Colonic mucosa (tissue), 4 donors: ENCODE results near the gene ZNF554. TPM values are rescaled to one million over a fixed set of nuclear protein-coding genes. Genes with fewer than 3 reads are reported as not detected.
A peak's percentile ranks its signal among the peaks of the same experiment; 100 is the strongest.

ENCODE experiments used
- DNase-seq: peaks from one replicate; pipeline ENCODE4 v3.0.0-alpha.2; 2020
- H3K27ac ChIP-seq: fragments of 200-600 bp; one replicate; pipeline ENCODE4 v1.8.0; 2021
- H3K27me3 ChIP-seq: fragments of 200-600 bp; one replicate; pipeline ENCODE4 v1.8.0; 2021
- H3K36me3 ChIP-seq: fragments of 200-600 bp; one replicate; pipeline ENCODE4 v1.8.0; 2021
- H3K4me1 ChIP-seq: fragments of 200-600 bp; one replicate; pipeline ENCODE4 v1.8.0; 2021; ENCODE audit warnings: mild to moderate bottlenecking
- H3K4me3 ChIP-seq: fragments of 200-600 bp; one replicate; pipeline ENCODE4 v1.8.0; 2021
- H3K9ac ChIP-seq, 2 donors: one replicate each; pipeline ENCODE4 v1.7.0; 2013; ENCODE audit warnings: control low read depth in 2 of 2, low read depth in 2 of 2, low read length in 2 of 2
- H3K9me3 ChIP-seq: fragments of 200-600 bp; one replicate; pipeline ENCODE4 v1.8.0; 2021
- intact Hi-C: fragments of 100-400 bp; cut with DNase I; formaldehyde crosslinking; loops from one replicate; pipeline ENCODE4 v1.14.1; 2022
- total RNA-seq, 2 donors: library from RNA; stranded (reverse); fragmentation: NEBNext Ultra II Directional in 1 of 2; extraction: Animal tissue kit (Norgen Biotek cat#: 25700) in 1 of 2; gene quantifications; one replicate each; pipeline ENCODE4 v1.2.1, GENCODE V29; 2021
- TF ChIP-seq, protein P1 (sequence below): fragments of 200-600 bp; IDR thresholded peaks from one replicate; pipeline ENCODE4 v1.8.0; 2022; ENCODE audit warnings: antibody characterized with exemption, mild to moderate bottlenecking
- donor health status: healthy.
- donor health status: DM: no; HTN: no; CAD: no.
- donor health status: DM: no; HTN: no; CAD: no.

ZNF554 gene
- total RNA-seq, 2 donors from 2014 or later = 3.0 to 5.1 TPM

DNA sequence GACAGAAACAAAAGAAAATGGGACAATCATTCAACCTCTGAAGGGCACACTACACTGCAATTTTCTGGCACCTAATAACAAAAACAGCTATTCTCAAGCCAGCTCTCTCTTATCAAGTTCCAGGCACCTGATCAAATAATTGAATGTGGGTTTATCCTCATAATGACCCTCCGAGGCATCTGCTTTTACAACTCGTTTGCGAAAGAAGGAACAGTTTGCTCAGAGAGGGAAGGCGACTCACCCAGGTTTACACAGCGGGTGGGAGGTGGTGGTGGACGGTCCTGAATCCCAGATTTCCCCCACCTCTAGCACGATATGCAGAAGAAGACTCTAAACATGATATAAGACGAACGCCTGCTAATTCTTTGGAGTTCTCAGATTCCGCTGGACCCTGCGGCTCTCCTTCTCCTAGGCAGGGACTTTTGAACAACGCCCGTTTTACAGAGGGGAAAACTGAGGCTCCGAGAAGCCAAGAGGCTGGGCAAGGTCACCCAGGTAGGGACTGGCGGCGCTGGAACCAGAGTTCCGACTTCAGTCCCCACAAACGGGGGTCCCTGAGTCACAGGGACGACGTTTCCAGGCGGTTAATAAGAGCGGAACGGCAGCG lies 37.2 kb upstream of the ZNF554 start:
- Histone ChIP-seq H3K9me3 (no peaks in the 10 kb centered on the region), H3K4me1 (peaks cover 10% of the 10 kb centered on the region), H3K4me3 (peak overlapping the region; percentile 94), H3K9ac (peak overlapping the region; percentile 97 to 98), H3K27ac (peak overlapping the region; percentile 79), H3K27me3 (no peaks in the 10 kb centered on the region), H3K36me3 (no peaks in the 10 kb centered on the region)
- intact Hi-C loops = no loop called here
- TF ChIP-seq, protein P1, sequence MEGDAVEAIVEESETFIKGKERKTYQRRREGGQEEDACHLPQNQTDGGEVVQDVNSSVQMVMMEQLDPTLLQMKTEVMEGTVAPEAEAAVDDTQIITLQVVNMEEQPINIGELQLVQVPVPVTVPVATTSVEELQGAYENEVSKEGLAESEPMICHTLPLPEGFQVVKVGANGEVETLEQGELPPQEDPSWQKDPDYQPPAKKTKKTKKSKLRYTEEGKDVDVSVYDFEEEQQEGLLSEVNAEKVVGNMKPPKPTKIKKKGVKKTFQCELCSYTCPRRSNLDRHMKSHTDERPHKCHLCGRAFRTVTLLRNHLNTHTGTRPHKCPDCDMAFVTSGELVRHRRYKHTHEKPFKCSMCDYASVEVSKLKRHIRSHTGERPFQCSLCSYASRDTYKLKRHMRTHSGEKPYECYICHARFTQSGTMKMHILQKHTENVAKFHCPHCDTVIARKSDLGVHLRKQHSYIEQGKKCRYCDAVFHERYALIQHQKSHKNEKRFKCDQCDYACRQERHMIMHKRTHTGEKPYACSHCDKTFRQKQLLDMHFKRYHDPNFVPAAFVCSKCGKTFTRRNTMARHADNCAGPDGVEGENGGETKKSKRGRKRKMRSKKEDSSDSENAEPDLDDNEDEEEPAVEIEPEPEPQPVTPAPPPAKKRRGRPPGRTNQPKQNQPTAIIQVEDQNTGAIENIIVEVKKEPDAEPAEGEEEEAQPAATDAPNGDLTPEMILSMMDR = no peak
- DNase-seq = peak; percentile 25

DNA sequence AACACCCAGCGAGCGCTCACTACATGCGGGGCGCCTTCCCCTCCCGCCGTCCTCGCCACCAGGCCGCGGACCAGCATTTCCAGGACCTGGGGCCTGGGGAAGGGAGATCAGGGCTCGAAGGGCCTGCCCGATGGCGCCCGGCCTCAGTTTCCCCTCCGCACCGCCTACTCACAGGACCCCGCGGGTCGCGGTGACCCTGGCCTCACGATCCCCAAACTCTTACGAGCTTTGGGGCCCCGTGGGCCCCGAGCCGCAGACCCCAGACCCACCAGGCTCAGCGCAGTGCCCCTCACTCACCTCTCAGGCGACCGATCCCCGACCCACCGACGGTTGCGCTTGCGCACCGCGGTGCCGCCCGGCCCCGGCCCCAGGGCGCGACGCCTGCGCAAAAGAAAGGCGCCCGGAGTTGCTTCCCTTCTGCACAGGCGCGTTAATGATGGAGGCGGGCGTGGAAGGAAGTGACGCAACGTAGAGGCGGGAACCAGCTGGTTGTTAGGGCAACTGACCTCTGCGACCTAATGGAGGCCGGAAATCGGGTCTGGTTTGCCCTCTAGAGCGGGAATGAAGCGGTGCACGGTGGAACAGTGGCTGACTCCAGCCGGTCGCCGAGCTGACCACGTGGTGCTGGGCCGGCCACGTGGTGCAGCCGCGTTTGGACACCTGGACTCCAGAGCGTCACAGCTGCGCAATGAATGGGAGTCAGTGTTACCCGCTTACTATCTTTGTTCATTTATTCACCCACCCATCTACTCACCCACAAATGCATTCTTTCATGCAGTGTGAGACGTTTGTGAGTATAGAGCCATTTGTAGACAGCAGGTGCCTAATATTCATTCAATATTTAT lies 36.5 kb upstream of the ZNF554 start, which contains the start of gene SGTA:
Gene SGTA, minus strand, starts transcription at position 338 of the 845 bp plus-strand sequence. CDS start 14,205 bp downstream, outside the sequence.
- peaks cover 10% of the 10 kb centered on the region for H3K4me1 ChIP-seq
- peak; percentile 98 for DNase-seq
- H3K4me3 ChIP-seq = peak within 1 kb of the TSS; percentile 94
- H3K27me3 ChIP-seq = no peaks in the 10 kb centered on the region
- intact Hi-C loops = no loop called here
- H3K27ac ChIP-seq = peak within 1 kb of the TSS; percentile 79
- H3K36me3 ChIP-seq = no peaks in the 10 kb centered on the region
- no peaks in the 10 kb centered on the region for H3K9me3 ChIP-seq
- TF ChIP-seq, protein P1 = peak; percentile 23
- peak within 1 kb of the TSS; percentile 97 to 98 for H3K9ac ChIP-seq

DNA sequence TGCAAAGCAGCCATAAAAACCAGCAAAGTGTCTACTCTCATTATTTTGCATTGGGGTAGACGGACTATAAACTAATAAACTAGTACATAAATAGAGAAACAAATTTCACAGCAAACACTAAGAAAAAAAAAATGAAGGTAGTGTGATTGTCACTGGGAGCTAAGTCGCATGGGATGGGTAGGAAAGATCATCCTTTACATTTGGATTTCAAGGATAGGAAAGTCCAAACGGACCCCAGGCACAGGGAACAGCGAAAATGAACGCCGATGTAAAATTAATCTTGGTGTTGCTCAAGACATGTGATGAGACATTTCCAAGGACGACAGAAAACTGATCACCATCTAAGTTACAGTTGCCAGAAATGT lies 35.9 kb upstream of the ZNF554 start:
- Histone ChIP-seq H3K27ac (peak overlapping the region; percentile 79), H3K27me3 (no peaks in the 10 kb centered on the region), H3K36me3 (no peaks in the 10 kb centered on the region), H3K9me3 (no peaks in the 10 kb centered on the region), H3K4me1 (peaks cover 10% of the 10 kb centered on the region), H3K9ac (peak overlapping the region in 1 of 2 donors; percentile 97), H3K4me3 (peak overlapping the region; percentile 94)
- intact Hi-C loops = no loop called here
- TF ChIP-seq, protein P1 = no peak
- DNase-seq = no peak

DNA sequence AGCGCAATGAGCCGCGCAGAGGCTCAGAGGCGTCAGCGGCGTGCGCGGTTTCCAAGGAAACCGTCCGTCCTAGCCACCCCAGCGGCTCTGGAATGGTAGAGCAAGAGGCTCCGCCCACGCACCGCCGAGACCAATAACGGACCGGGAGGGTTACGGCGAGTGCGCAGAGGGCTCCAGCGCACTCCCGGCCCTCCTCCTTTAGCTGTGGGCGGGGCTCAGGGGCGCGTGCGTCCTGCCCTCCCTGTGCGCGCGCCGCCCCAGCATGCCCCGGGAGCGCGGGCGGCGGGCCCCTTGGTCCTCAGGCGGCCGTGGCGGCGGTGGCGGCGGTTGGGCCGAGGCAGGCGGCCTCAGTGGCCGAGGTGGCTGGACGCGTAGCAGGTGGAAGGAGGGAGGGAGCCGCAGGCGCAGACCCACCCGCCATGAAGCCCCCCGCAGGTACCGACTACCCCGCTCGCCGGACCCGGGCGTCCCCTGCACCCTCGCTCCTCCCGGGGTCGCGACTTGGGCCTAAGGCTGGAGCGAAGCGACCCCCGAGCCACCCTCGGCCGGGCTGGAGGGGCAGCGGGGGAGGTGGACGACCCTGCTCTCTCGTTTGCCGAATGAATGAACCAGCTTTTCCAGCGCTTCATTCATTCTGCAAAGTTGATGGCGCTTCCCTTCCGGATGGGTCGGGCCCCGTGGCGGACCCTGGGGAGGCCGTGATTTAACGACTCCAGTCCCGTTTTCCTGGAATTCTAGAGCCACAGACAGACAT lies 34.2 kb upstream of the ZNF554 start, which contains the start of gene THOP1:
Gene THOP1, plus strand, starts transcription at position 260 of the 754 bp plus-strand sequence. Its CDS starts 160 bp downstream, at position 420.
- peak; percentile 98 for DNase-seq
- Histone ChIP-seq H3K27me3 (no peaks in the 10 kb centered on the region), H3K9me3 (no peaks in the 10 kb centered on the region), H3K4me3 (peak within 1 kb of the TSS; percentile 82), H3K4me1 (peaks cover 10% of the 10 kb centered on the region), H3K9ac (peak within 1 kb of the TSS; percentile 77 to 90), H3K36me3 (no peaks in the 10 kb centered on the region), H3K27ac (peak within 1 kb of the TSS; percentile 25)
- TF ChIP-seq, protein P1 = no peak
- intact Hi-C loops = no loop called here

DNA sequence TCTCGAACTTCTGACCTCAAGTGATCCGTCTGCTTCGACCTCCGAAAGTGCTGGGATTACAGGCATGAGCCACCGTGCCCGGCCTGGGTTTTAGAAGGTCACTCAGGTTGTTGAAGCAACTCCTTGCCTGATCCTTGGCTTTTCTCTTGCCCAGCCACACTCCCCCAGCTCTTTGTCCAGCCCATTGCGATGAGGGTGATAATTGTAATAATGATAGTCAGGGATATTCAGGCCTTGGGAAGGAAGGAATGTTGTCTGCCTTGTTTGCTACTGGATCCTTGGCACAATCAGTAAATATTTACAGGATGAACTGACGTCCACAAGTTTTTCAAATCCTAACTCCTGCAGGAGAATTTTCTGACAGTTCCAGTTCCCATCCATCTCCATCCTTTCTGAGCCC lies 32.6 kb upstream of the ZNF554 start:
- intact Hi-C loops = no loop called here
- DNase-seq = no peak
- Histone ChIP-seq H3K36me3 (no peaks in the 10 kb centered on the region), H3K9me3 (no peaks in the 10 kb centered on the region), H3K27me3 (no peaks in the 10 kb centered on the region), H3K4me1 (peaks cover 4% of the 10 kb centered on the region), H3K9ac (no peak overlapping the region), H3K27ac (no peak overlapping the region), H3K4me3 (no peak overlapping the region)
- TF ChIP-seq, protein P1 = no peak
